DMS153 treated with DMSO at 0.1 percent for 48 hours (cell line): ENCODE data around the gene MUTYH.
"Not testable (repeated sequence)": the region's sequence is repeated elsewhere in the genome, so short reads cannot be mapped to it uniquely, and the experiment has no call there.

Experiments used
- DNase-seq: peaks from one replicate; lab custom pipeline; 2025; ENCODE audit not compliant: unreplicated experiment; lab: John Stamatoyannopoulos, UW

The MUTYH gene

DNA sequence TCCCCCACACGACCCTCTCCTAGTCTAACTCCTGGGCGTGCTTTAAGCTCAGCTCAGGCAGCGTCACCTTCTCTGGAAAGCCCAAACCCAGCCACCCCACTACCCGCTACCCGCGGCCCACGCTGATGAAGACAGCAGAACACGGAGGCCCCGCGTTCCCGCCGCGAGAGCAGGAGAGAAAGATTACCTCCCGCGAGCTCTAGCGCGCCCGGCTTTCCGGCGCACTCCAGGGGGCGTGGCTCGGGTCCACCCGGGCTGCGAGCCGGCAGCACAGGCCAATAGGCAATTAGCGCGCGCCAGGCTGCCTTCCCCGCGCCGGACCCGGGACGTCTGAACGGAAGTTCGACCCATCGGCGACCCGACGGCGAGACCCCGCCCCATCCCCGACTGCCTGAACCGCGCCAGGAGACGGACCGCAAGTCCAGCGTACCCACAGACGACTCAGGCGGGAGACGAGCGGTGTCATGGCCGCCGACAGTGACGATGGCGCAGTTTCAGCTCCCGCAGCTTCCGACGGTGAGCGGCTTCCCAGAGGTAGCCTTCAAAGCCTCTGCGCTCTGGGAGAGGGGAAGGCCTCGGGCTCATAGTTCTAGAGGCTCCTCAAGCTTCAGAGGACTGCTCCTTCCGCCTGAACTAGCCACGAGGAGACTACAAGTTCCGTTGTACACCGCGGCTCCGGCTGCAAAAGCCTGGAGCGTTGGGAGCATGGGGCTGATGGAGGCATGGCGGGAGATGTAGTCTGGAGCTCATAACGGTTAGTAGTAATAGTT is at the start of gene MUTYH, which contains the start of gene TOE1:
MUTYH (minus strand) TSS at position 652 of the 770 bp plus-strand sequence. CDS start 5,935 bp downstream, outside the sequence.
TOE1 (plus strand) TSS at position 382 of the 770 bp plus-strand sequence; CDS start at position 465, 83 bp downstream.
- peak; percentile 98 for DNase-seq

DNA sequence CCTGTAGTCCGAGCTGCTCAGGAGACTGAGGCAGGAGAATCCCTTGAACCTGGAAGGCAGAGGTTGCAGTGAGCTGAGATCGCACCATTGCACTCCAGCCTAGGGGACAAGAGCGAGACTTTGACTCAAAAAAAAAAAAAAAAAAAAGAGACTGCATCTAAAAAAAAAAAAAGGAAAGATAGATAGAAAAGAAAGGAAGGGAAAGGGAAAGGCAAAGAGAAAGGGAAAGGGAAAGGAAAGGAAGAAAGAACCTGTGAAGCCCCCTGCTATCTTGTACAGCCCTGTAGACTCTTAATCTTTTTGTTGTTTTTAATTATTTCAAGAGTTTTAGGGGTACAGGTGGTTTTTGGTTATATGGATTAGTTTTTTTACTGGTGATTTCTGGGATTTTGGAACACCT is 46.0 kb upstream of the MUTYH start:
- no peak for DNase-seq

DNA sequence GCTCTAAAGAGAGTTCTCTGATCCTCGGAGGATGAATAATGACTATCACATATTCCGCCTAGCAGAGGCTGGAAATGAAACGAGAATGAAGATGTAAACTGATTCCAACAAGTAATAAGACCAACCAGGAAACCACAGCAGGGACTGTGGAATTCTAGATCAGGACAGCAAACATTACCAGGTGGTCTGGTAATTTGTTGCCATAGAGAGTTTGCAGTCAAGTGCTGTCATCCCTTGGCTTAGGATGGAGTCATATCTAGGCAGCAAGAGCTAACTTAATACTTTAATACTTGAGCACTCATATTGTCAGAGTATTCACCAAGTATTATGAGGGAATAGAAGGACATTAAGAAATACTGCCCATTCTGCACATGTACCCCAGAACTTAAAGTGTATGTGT is 45.1 kb upstream of the MUTYH start:
- no peak for DNase-seq

DNA sequence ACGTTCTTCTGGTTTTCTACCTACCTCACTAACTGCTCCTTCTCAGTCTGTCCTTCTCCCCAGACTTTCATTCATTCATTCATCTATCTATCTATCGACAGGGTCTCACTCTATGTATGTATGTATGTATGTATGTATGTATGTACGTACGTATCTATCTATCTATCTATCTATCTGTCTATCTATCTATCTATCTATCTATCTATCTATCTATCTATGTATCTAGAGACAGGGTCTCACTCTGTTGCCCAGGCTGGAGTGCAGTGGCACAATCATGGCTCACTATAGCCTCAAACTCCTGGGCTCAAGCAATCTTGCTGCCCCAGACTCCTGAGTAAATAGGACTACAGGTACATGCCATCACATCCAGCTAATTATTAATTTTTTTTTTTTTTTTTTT is 44.0 kb upstream of the MUTYH start:
- DNase-seq: not testable (repeated sequence)

DNA sequence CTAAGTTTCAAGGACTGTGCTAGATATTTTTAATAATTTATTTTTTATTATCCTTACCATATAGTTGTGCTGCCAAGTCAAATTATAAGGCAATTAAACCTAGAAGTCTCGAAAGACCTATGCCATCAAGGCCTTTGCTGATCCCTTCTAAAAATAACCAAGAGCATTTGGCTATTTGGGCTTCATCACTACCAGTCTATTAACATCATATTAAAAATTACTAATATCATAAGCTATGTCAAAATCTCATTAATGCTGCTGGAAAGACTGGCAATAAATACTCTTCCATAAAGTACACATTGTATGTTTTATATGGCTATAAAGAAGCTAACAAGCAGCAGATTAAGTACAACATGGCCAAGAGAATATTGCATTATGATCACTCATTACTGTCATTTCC is 43.0 kb upstream of the MUTYH start:
- no peak for DNase-seq

DNA sequence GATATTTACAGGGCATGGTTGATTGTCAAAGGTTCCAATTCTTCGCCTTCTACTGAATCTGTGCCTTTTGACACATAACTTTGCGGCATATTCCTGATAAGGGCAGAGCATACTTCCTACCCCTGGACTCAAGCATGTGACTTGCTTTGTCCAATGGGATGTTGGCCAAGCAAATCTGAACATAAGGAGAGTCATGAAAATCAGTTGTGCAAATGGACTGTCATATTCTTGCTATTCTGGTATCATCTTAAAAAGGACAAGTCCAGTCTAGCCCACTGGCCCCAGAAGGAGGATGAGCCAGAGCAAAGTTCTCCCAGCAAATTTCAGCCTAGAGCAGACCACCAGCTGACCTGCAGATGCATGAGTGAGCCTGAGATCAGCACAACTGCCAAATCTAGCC is 41.0 kb upstream of the MUTYH start:
- no peak for DNase-seq

DNA sequence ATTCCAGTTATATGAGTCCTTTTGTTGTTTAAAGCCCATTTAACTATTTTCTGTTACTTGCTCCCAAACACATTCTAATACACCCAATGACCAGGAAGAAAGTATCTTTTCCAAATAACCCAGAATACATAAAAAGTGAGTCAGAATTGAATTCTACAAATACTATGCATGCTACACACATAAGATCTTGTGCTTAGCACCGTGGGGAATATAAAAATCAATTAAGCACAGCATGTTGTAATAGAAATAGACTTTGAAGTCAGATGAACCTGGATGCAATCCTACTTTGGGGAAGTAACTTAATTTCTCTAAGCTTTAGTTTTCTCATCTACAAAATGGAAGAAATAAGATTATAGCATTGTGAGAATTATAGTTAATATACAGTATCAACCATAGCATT is 40.5 kb upstream of the MUTYH start:
- no peak for DNase-seq

DNA sequence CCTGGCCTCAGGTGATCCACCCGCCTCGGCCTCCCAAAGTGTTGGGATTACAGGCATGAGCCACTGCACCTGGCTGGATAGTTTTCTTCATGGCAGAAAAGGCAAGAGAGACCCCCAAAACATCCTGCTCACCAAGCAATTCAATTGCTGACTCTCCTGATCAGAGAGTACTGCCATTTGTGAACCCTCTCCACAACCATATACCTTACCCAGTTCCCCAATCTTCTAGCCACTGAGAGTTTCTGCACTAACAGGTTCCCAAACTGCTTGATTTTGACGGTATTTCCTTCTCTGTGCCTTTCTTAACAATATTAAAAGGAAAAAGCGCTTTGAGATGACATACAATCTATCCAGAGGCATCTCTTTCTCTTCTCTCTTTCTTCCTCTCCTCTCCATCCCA is 39.9 kb upstream of the MUTYH start:
- DNase-seq: no peak

DNA sequence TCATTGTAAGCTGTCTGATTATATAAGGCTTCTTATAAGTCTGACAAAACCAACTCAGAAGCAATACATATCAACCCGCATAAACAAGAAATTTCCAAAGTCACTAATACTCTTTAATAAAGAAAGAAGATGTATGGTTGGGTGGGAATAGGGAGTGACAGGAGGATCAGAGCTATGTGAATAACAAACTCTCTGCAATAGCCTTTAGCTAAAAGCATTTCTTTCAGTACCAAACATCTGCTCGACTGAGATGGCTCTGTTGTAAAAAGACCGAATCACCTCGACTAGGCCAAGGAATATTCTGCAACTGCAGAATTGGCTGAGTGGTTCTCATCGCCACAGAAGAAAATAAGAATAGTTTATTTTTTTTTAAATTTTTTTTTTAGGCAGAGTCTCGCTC is 39.3 kb upstream of the MUTYH start:
- no peak for DNase-seq

DNA sequence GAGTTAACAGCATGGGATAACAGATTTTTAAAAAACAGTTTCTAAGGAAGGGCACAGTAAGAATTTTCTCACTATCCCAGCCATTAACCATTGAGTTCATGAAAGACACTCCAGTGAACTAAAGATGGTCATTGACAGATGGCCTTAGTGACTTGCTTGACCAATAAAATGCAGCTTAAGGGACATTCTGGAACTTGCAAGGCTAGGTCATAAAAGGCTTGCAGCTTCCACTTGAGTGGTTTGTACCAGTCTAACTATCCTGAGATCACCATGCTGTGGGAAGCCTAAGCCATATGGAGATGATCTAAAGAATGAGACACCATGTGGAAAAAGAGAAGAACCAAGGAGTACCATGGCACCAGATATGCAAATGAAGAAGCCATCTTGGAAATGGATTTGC is 37.9 kb upstream of the MUTYH start:
- DNase-seq: no peak

DNA sequence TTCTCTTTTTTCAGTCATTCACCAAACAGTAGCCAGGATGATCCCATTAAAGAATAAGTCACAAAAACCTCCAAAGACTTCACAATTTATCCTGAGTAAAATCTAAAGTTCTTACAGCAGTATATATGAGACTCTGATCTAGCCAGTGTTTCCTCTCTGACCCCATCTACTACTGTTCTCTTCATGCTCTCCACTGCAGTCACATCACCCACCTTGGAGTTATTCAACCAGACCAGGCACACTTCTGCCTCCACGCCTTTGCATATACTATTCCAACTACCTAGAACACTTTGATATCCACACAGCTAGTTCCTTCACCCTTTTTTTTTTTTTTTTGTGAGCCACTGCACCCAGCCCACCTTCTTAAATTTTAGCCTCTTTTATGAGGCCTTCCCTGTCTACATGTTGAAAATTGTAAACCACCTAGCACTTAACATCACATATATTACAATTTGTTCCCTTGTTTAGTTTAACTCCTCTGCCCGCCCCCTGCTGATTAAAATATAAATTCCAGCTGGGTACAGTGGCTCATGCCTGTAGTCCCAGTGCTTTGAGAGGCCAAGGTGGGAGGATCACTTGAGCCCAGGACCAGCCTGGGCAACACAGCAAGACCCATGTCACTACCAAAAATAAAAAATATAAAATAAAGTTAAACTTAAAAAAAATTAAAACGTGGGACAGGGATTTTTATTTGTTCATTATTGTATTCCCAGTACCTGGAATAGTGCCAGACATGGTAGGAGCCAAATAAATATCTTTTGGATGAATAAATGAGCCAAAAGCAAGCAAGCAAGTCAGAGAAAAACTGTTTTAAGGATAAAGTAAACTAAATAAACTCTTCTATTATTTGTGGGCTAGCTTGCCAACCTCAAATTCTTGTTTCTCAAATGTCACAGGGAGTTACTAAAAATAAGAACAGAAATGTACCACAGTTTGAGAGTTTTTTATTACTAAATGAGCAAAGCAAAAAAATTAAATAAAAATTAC is 35.2 kb upstream of the MUTYH start:
- no peak for DNase-seq

DNA sequence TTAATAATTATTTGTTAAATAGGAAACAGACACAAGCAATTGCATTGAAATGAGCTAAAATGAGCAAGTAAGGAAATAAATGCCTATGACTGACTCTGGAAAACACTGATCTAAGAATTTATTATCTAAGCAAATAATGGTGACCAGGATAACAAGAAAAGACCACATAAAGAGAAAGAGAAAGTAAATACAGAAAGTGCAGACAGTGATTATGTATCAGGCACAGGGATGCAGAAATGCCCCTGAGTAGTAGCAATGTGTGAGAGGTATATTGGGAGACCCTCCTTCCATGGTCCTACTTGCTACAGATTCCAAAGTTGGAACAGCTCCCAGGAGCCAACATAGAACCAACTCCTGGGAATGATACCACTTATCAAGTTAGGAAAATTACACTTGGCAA is 33.3 kb upstream of the MUTYH start:
- DNase-seq: no peak

DNA sequence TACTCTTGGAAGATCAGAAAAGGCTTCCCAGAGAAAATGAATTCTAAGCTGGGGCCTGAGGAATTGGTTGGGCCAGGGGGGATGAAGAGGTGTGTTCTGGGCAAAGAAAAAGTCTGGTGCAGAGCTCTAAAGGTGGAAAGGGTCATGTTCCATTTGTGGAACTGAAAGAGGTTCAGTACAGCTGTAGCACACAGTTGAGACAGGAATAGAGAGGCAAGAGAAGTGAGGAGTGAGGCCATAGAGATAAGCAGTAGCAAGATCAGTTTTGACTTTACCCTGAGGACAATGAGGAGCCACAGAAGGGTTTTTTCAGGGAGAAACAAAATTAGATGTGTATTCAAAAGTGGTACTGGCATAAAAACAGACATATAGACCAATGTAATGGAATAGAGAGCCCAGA is 30.3 kb upstream of the MUTYH start:
- no peak for DNase-seq

DNA sequence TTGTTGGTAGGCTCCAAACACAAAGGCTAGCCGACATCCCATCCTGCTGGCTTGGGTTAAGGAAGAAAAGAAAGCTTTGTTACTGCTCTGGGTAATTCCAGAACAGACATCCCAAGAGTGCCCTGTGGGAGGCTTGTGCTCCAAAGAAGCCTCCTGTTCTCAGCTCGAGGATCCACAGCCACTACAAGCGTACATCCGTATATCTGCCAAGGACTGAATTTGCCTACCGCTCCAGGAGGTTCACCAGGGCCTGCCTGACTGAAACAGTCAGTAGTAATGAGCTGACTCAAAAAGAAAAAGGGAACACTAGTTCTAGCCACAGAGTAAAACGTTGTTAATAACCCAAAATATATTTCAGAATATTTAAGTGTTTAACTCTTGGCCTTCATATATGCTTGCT is 24.8 kb upstream of the MUTYH start:
- DNase-seq: no peak

DNA sequence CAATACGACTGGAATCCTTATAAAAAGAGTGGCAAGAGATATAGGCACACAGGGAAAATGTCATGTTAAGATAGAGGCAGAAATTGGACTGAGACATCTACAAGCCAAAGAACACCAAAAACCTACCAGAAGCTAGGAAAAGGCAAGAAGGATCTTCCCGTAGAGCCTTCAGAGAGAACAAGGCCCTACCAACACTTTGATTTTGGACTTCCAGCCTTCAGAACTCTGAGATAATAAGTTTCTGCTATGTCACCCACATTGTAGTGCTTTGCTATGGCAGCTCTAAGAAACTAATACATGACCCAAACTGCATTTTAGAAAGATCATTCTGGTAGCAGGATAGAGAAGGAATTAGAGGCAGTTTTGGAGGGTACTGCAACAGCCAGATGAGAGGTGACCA is 24.1 kb upstream of the MUTYH start:
- no peak for DNase-seq

DNA sequence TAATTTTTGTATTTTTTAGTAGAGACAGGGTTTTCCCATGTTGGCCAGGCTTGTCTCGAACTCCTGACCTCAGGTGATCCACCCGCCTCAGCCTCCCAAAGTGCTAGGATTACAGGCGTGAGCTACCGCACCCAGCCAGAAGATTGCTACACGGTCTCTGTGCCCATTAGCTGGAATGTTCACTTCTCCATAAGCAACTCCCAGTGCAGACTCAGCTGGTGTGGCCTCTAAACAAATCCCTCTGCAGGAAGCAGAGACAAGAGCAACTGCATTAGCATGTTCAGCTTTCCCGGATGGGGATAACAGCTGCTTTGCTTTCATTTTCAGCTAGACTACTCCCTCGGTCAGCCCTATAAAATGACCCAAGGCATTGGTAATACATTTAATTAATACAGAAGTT is 20.7 kb upstream of the MUTYH start:
- DNase-seq: peak; percentile 69

DNA sequence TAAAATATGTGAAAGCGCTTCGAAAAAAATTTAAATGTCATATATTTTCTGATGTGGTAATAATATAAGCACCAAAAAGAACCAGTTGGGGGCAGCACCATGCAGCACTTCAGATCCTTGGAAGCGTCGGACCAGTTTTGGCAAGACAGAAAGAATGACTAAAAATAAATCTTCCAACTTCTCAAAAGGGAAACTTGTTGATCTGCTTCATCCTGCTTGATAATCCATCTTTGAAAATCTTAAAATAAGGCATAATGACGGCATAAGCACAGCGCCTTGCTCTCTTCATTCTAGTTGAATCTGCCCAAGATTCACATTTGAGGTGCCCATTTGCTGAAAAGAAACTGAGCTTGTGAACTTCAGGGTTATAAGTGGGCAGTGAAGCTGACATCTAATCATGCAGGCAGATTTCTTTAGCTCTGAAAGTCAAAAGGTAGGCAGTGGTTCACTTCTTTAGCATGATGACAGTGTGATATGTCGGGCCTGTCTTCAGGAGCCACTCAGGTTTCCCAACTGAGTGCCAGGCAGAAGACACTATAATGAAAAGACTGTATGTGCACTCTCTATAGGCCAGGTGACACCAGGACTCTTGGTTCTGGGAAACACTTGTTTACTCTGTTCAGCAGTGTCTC is 19.8 kb upstream of the MUTYH start:
- peak; percentile 22 for DNase-seq

DNA sequence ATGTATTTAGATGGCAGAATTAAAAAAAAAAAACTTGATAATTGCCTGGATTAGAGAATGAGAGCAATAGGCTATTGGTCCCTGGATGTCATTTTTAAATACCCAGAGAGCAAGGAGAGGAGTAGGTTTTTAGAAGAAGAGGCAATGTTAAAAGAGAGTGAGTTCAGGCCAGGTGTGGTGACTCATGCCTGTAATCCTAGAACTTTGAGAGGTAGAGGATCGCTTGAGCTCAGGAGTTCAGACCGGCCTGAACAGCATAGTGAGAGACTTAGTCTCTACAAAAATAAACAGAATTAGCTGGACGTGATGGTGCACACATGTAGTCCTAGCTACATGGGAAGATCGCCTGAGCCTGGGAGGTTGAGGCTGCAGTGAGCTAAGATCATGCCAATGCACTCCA is 15.9 kb upstream of the MUTYH start:
- no peak for DNase-seq

DNA sequence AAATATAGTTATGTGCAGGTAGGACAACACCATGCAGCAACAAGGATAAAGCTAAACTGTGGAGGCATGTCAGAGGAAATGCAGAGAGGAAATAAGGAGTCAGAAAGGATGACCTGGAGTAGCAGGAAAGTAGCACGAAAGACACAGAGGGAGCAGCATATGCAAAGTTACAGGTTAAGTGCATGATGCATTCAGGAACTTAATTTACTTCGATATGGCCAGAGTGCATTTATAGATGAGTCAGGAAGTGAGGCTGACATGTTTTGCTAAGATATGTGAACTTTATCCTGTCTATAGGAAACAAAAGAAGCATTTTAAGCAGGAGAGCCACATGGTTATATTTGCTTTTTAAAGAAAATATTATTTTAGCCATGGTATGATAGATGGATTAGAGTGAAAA is 15.4 kb upstream of the MUTYH start:
- DNase-seq: no peak

DNA sequence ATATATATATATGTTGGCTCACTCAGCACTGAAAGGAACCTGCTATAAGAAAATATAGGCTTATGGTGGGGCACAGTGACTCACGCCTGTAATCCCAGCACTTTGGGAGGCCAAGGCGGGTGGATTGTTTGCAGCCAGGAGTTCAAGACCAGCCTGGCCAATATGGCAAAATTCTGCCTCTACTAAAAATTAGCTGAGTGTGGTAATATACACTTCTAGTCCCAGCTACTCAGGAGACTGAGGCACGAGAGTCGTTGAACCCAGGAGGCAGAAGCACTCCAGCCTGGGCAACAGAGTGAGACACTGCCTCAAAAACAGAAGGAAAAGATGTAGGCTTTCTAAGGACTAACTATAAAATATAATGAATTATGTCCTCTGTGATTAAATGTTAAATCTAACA is 14.6 kb upstream of the MUTYH start:
- no peak for DNase-seq

DNA sequence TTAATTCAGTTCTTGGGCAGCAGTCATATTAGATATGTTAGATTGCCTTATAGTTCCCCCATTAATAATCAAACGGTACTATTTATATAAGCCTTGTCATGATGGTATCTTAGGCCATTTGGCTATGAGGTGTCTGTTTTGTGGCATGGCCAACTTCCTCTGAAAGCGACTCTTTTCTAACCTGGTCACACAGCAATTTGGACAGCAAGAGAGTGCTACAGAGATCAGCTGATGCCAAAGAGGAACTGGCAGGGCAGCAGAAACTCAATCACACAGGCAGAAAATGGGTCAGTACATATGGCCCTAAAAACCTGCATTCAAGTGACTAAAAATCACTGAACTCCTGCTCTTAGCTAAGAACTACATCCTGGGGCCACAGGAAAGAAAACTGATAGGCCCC is 13.4 kb upstream of the MUTYH start:
- DNase-seq: no peak

DNA sequence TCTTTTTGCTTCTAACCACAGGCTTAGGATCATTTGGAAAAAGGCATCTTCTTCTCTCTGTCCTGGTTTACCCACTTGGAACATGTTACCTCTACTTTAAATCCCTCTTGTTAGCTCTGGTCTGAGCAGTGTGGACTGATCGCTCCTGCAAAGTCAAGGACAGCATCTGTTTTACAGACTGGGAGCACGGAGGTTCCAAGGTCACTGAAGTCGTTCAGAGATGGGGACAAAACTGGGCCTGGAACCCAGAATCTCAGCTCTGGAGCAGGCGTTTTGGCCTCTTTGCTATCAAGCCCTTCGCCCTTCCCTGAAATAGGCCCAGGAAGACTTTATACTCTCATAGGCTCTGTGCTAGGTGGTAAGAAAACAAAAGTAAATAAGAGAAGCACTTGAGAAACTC is 11.3 kb upstream of the MUTYH start:
- DNase-seq: no peak
